ENCODE measurements around the gene C1QTNF1. TPM values are rescaled to one million over a fixed set of nuclear protein-coding genes. Genes with fewer than 3 reads are reported as not detected.
A peak's percentile ranks its signal among the peaks of the same experiment; 100 is the strongest.

Gene C1QTNF1
- total RNA-seq, 1 experiment from 2014 or later = 4.0 TPM

- RAD21 ChIA-PET (ENCODE audit: low non-redundant PET in 1 of 2, low total read pairs in 2 of 2, uncharacterized antibody in 2 of 2, unreplicated experiment in 2 of 2) = no interaction called here
- peaks cover 46% of the 10 kb centered on the region for H3K79me2 ChIP-seq (ENCODE audit: insufficient read depth, low read length)
- H3K4me1 ChIP-seq (ENCODE audit: control insufficient read depth in 1 of 2, insufficient read depth in 2 of 2, low read length in 2 of 2) = peaks cover 0 to 3% of the 10 kb centered on the region in 2 experiments; a peak in 1 of 4 replicates
- H3K9me2 ChIP-seq (ENCODE audit: insufficient read depth) = no peaks in the 10 kb centered on the region
- no peaks in the 10 kb centered on the region for H3K9me3 ChIP-seq (ENCODE audit: control insufficient read depth in 1 of 2, insufficient read depth in 1 of 2, low read depth in 1 of 2, low read length in 2 of 2)
- H3K27ac ChIP-seq (ENCODE audit: low read depth, low read length) = peak overlapping the region; percentile 30; the same call in 1 of the 2 replicates
- intact Hi-C loops (cut with micrococcal nuclease) = no loop called here
- H3K27me3 ChIP-seq (ENCODE audit: insufficient read depth, low read length) = no peaks in the 10 kb centered on the region
- peaks cover 50 to 75% of the 10 kb centered on the region in 2 experiments; a peak in 3 of 4 replicates for H3K36me3 ChIP-seq (ENCODE audit: control insufficient read depth in 1 of 2, insufficient read depth in 2 of 2, low read length in 2 of 2)
- no peaks in the 10 kb centered on the region; the same call in 1 of the 2 replicates for H4K20me1 ChIP-seq (ENCODE audit: insufficient read depth)
- no peak for DNase-seq (ENCODE audit: low read depth, low spot score)
- H3K4me2 ChIP-seq (ENCODE audit: low read length) = no peak overlapping the region
- BruUV-seq (replicated peaks) = no TSS peak
- CTCF ChIA-PET = interaction anchor here (0.9 to 1.9 kb wide), 2 partner anchors 13 to 52 kb away, joined by 3 to 5 read pairs; partner anchors contain the start of gene LGALS3BP
- no peak overlapping the region for H3K9ac ChIP-seq (ENCODE audit: low read length)
- H2AFZ ChIP-seq (ENCODE audit: low read depth, low read length, poor library complexity, severe bottlenecking) = no peak overlapping the region
- peak; percentile 93 for ATAC-seq
- POLR2A ChIA-PET = no interaction called here
- peak; percentile 66 to 96 (median 92) for TF ChIP-seq CTCF (IDR thresholded peaks at IDR 0.05 in 2 of 3, conservative IDR thresholded peaks at IDR 0.05 in 1 of 3; ENCODE audit: borderline replicate concordance in 1 of 3, insufficient read depth in 1 of 3, low read depth in 2 of 3, low read length in 2 of 3)
- no peak for TF ChIP-seq SP1 (IDR thresholded peaks at IDR 0.05; ENCODE audit: low read depth)
- no peak for TF ChIP-seq ZNF274 (IDR thresholded peaks at IDR 0.05; ENCODE audit: low read depth, low read length)
- TF ChIP-seq JUND (IDR thresholded peaks at IDR 0.05) = no peak
- TF ChIP-seq POLR2AphosphoS5 (IDR thresholded peaks at IDR 0.05; ENCODE audit: low read depth, low read length) = peak; percentile 30; the same call in 1 of the 2 replicates
- no peak for TF ChIP-seq FOSL1 (IDR thresholded peaks at IDR 0.05; ENCODE audit: low read depth)
- TF ChIP-seq RAD21 (IDR thresholded peaks at IDR 0.05; ENCODE audit: low read depth) = no peak; the same call in 1 of the 2 replicates
- TF ChIP-seq SIN3A (IDR thresholded peaks at IDR 0.05; ENCODE audit: low read depth) = no peak
- no peak overlapping the region for H3K4me3 ChIP-seq (replicated peaks in 1 of 2; ENCODE audit: low read depth in 1 of 2, low read length in 2 of 2)
These were observed 30.6 kb upstream of the C1QTNF1 start for GRCh38 chr17:78993241-78993956.

Measured in HCT116 (cell line).